Urothelium cell line (cell line): ENCODE results near the gene ZNF576.
"Not testable (repeated sequence)": the region's sequence is repeated elsewhere in the genome, so short reads cannot be mapped to it uniquely, and the experiment has no call there.

Source experiments
- DNase-seq: peaks from one replicate; pipeline ENCODE4 v3.0.0; 2011; ENCODE audit warnings: low spot score, mixed read lengths
- FAIRE-seq: peaks from 2 replicates; lab custom pipeline; 2011; peaks lifted over from hg19 to GRCh38; lab: Jason Lieb, UNC

ZNF576 gene

DNA sequence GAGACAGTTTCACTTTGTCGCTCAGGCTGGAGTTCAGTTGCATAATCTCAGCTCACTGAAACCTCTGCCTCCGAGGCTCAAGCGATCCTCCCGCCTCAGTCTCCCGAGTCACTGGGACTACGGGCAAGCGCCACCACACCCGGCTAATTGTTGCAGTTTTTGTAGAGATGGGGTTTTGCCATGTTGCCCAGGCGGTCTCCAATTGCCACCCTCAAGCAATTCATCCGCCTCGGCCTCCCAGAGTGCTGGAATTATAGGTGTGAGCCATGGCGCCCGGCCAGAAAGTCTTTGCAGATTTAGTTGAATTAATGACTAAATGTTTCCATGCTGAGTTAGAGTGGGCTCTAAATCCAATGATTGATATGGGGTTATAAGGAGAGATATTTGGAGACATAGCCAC is 47.8 kb downstream of the ZNF576 start:
- DNase-seq (no peak), FAIRE-seq (no peak)

DNA sequence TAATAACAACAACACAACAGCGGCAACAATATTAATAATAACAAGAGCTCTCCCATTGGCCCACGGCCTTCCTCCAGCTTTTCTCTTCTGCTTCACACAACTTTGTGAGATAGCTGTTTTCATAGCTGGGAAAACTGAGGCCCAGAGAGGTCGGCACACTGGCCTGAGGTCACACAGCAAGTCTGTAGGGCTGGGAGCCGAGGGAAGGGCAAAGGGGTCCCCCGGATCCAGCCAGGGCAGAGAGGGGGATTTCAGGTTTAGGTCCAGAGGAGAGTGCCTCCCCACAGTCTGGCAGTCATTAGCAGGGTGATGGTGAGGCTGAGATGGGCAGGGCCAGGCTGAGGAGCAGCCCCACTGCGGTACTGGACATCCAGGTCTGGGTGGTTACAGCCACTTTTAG is 52.2 kb downstream of the ZNF576 start:
- DNase-seq (no peak), FAIRE-seq (no peak)

DNA sequence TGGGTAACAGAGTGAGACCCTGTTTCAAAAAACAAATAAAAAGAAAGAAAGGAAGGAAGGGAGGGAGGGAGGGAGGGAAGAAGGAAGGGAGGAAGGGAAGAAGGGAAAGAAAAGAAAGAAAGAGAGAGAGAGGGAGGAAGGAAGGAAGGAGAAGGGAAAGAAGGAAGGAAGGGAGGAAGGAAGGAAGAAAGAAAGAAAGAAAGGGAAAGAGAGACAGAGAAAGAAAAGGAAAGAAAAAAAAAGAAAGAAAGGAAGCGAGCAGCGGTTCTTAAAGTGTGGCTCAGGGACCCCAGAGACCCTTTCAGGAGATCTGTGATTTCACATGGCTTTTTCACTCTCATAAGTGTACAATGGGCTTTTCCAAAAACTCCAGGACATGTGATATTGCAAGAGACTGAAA is 53.1 kb downstream of the ZNF576 start:
- no peak for DNase-seq

DNA sequence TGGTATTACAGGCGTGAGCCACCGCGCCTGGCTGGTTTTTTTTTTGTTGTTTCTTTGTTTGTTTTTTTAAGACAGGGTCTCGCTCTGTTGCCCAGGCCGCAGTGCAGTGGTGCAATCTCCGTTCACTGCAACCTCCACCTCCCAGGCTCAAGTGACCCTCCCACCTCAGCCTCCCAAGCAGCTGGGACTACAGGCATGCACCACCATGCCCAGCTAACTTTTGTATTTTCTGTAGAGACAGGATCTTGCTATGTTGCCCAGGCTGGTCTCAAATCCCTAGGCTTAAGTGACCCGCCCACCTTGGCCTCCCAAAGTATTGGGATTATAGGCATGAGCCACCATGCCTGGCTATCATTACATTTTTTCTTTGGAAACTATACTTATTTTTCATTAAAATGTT is 53.9 kb downstream of the ZNF576 start:
- not testable (repeated sequence) for FAIRE-seq, DNase-seq

More for the DNA sequence above, 53.1 kb downstream of the ZNF576 start:
- no peak for FAIRE-seq
